HG03521 (cell line): ENCODE results near the gene ANO1.

Experiments used
- ATAC-seq: cut with Tn5 transposase; IDR thresholded peaks from one replicate; pipeline ENCODE4 v1.9.1; 2021; ENCODE audit warnings: mild to moderate bottlenecking, moderate library complexity; ENCODE audit not compliant: unreplicated experiment

The ANO1 gene

DNA sequence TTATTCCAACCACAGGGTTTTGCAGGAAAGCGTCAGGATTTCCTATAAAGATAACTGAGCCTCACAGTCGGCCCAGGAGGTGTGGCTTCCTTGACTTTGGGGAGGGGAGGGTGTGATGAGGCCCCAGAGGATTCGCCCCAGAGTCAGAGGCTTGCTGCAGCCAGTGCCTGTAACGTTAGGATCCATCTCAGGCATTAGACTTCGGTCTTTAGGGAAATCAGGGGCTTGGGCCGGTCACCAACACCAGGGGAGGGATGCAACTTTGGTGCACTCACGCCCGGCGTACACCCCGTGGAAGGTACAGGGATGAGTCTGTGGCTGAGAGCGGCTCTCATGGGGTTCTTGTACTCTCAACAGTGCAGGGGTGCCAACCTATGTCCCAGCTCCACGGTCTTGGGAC lies 5.7 kb upstream of the ANO1 start:
- no peak for ATAC-seq

DNA sequence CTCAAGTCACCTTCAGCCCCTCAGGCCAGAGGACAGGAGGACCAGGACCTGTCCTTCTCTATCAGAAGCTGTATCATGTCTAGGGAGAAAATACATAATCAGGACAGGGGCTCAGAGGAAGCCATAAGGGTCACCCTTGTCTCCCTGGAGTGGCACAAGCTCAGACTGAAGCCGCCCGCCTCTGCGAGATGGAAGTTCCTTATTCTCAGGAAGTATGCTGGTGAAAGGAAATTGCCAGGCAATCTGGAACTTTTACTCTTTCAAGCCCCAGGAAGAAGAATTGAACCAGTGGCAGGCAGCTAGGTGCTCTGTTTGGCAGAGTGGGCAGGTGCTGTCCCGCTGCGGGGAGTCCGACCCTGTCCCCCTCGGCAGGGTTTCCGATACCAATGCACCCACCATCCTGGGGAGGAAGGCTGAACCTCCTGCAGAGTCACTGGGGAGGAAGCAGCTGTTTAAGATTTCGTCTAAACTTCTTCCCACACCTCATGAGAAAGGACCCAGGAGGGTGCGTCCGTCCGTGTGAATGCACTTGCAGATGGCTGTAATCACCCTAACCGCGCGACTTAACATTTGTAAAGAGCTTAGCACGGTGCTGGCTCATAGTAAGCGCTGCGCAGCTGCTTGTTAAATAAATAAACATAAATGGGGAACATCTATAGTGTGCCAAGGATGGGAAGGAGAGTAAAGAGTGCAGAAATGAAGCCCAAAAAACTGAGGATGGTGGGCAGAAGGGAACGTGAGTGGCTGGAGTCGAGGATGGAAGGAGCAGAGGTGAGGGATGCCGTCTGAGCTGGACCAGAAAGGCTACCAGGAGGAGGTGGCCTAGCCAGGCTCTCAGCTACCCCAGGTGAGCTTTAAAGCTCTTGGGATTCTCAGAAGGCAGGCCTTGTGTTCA lies 5.0 kb upstream of the ANO1 start:
- ATAC-seq, result no peak

DNA sequence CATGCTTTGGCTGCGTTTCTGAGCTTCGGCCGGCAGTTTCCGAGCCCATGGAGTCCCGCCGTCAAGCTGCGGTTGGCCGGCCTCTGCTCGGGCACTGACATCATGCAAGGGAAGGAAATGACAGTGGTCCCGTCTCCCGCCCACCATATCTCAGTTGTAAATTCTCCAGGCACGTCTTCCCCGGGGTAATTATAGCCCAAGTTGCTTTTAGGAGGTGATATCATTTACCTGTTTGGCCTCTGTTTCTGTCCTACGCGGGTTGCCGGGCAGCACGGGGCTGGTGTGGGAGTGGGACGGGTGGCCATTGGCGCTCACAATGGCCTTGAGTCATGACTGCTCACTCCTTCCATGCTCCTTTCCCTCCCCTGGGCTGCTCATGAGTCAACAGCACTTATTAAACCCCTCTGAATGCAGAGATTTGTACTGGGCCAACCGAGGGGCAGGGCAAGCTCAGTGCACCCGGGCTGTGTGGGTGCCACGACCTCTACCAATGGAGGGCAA lies 4.2 kb upstream of the ANO1 start:
- no peak for ATAC-seq

DNA sequence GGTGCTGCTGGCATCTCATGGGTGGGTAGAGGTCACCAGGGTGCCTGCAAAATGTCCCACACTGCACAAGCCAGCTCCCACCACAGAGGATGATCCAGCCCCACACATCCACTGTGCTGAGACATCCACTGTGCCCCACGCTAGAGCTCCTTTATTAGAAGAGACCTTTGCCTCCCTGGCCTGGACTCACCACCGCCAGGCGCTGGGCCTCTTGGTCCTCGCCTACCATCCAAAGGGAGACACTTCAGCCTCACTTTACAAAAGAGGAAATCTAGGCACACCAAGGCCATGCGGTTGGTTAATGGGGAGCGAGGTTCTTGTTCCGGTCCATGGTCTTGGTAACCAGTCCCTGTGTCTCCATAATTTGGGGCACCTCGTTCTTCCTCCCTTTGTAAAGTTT lies 3.4 kb upstream of the ANO1 start:
- no peak for ATAC-seq

DNA sequence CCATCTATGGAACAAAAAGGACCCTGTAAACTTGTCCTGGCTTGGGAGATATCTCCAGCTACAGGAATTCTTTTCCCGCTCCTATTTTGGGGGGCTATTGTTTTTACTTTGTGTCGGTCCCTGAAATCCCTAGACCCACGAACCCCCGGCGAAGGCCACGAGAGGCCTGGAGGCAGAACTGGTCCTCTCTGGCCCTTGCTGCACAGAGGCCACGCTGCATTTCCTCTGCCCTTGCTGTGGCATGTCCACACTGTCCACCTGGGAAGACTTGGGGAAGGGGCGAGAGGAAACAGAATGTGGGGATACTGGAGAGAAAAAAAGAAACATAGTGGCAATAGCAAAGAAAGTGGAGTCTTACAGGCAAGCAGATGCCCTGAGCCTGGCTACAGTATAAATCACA lies 2.3 kb upstream of the ANO1 start:
- no peak for ATAC-seq

DNA sequence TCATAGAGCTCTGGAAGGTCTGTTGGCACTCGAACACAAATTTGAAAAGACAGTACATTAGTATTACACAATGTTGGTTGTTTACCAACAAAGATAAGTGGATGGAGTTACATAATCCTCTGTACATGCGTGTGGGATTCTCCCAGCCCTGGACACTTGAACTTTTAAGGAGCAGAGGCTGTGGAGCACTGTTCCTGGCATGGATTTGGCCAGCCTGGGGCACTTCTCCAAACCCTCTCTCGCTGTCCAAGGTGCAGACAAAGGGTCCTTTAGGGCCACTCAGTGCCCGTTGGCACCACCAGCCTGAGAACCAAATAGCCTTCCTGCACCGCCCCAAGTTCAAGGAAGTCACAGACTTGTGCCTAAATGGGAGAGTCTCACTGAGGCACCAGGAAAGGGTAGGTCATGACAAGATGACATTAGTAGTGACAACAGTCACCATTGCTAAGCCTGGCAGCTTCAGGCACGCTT lies 1.6 kb upstream of the ANO1 start:
- no peak for ATAC-seq

DNA sequence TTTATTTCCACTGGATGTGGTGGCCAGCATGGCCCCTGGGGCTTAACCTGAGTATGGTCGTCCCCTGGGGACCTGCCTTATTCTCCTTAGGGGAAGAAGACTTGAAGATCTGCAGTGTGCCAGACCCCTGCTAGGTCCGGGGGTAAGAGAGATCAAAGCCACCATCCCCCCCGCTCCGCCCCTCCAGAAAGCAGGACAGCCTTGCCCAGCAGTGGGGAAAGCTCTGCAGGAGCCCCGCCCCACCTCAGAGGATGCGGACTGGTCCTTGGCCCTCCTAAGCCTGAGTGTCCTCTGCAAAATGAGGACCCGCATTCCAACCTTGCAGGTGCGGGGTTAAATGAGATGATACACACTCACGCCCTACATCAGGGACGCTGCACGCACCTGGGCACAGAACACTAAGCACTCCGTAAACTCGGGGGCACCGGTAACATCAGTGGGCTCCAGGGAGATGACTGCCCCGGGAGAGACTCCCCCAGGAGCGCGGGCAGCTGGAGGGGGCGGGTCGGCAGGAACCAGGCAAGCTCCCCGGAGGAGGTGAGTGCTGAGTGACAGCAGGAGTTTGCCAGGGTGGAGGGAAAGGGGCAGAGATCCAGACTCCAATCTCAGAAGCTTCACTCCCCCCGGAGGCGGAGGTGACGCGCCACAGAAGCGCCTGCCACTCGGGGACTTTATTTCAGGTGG lies 564 bp upstream of the ANO1 start:
- ATAC-seq, result no peak

DNA sequence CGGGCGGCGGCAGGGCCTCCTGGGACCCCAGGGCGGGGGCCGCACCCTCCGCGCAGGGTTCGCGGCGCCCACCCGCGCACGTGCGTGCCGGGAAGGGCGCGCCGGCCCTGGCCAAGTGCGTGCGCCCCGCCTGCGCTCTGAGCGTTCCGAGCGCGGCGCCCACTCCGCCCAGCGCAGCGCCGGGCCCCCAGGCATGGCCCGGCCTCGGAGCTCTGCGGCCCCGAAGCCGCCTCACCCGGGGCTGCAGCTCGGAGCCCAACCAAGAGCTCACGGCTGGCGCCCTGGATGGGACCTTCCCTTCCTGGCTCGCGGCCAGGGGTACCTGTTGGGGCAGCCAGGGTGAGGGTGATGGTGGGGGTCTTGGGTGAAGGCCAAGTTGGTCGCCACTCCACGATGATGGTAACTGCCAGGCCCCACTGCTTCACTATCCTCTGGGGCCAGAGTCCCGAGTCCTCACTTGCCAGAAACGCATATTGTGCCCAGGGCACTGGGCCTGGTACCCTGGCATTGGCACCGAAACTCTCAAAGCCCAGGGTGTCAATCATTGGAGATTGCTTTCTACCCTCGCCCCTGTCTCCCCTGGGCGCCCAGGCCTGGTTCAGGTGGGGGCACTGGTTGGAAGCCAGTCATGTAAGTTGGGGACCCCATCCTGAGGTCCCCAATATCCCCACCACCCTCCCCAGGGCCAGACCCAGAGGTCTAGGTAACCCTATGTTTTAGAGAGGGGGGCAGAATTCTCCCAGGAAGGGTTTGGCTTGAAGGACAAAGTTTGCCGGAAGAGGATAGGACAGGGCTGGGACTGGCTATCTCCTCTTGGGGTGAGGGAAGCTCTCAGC lies 882 bp downstream of the ANO1 start:
- ATAC-seq, result no peak

DNA sequence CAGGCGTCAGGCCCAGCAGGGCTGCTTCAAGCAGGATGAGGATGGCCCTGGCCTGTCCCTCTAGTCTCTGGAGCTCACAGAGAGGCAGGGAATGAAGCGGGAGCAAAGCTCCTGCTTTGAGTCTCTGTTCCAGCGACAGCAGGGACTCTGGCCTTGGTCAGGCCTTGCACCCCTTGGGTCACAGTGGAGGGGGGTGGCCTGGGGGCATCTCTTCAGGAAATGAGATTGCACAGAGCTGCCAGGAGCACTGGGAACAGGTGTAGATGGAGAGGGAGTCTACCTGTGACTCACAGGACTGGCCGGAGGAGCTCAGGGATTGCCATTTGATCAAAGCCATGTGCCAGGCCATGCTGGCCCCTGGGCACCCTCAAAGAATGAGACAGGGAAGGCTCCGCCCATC lies 1.6 kb downstream of the ANO1 start:
- ATAC-seq, result no peak

DNA sequence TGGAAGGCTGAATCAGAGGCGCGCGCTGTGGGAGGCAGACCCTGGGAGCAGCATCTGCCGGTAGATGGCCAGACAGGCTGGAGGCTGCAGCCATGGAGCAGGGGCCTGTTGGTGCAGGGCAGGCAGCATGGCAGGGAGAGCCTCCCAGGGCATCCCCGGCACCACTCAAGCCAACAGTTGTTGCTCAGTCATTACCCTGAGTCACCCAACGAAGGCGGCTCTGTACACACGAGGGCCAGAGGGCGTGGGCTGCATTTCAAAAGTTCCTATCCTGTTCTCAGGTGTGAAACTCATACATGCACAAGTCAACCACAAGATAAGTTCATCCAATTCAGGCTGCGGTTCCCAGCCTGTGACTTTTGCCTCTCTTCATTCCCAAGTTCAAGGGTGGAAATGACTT lies 2.6 kb downstream of the ANO1 start:
- no peak for ATAC-seq

DNA sequence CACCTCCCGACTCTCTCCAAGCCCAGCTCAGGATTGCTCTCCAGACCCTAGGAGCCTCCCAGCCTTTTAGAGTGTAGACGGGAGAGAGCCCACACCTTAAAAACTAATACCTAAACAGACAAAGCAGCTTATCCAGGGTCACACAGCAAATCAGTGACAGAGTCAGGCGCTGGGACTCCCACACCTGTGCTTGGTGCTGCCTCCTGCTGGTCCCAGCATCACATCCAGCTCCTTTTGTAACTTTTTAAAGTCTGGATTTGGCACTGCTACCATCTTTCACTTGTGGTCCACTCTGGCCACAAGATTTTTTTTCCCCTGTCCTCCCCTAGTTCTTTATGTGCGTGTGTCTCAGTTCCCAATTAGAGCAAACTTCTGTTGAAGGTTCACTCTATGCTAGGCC lies 4.7 kb downstream of the ANO1 start:
- ATAC-seq, result no peak

DNA sequence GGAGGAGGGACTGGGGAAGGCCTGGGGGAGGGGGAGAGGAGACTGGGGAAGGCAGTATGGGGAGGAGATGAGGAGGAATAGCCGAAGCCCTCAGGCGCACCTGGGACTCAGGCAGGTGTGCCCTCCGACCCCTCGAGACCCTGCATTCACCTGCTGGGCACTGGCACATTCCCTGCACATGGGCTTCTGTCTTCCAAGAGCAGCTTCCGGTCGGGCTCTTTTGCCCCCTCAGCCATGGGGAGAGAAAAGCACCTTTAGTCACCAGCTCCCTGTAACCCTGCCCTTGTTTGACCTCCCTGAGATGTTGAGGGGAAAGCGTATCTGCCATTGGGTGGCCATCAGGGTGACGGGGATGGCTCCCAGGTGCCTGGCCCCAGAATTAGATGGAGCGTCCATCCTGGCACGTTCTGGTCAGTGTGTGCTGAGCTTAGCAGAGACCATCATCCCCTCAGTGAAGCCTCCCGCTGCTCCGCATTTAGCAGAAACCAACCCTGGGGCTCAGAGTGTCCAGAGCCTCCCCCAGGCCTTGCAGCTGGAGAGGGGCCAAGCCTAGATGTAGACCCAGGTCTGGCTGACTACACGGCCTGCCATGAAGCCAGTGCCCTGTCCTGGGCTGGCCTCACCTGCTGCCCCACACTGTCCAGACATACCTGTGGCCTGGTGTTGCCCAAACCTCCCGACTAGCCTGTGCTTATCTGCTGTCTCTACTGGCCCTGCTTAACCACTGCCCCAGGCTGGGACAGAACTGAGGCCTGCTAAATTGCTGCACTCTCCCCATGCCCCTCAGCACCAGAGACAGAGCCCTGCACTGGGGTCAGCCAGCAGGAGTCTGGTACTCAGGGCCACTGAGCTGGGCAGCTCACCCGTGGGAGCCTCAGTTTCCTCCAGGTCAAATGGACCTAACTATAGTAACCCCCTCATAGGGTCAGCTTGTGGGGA lies 6.2 kb downstream of the ANO1 start:
- ATAC-seq, result no peak

DNA sequence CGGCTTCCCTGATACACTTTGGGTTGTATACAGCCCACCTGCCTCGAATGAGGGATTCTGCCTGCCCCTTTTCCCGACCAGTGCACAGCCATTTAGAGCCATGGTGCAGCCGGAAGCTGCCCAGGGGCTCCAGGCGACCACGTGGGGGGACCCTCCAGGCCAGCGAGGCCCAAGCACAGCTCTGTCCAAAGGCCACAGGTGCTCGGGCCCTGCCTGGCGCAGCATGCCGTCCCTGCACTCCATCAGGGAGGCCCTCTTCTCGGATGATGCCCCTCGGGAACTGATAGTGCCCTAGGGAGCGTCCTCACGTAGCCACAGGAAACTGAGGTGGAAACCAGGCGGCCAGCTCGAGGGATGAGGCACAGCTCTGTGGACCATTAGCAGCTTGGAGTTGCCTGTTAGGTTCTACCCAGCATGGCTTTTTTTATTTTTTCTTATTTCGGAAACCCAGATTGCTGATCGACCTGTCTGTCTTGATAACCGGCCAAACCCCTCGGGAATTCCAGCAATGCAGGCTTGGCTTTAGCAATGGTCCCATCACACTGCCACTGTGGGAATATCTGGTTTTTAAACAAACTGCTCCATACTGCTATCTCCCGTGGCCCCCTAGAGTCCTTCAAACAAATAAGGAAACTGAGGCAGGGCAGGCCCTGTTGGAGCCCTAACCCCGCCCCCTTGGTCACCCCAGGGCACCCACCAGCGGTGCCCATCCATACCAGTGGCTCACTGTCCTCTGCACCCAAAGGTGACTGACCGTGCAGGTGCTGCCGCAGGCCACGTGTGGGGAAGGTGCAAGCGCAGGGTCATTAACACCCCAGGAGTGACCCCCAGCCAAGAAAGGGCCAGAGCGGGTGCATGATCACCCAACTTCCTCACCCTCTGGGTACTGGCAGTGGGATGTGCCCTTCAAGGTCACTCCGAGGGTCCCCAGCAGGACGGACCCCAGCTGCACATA lies 8.0 kb downstream of the ANO1 start:
- no peak for ATAC-seq

DNA sequence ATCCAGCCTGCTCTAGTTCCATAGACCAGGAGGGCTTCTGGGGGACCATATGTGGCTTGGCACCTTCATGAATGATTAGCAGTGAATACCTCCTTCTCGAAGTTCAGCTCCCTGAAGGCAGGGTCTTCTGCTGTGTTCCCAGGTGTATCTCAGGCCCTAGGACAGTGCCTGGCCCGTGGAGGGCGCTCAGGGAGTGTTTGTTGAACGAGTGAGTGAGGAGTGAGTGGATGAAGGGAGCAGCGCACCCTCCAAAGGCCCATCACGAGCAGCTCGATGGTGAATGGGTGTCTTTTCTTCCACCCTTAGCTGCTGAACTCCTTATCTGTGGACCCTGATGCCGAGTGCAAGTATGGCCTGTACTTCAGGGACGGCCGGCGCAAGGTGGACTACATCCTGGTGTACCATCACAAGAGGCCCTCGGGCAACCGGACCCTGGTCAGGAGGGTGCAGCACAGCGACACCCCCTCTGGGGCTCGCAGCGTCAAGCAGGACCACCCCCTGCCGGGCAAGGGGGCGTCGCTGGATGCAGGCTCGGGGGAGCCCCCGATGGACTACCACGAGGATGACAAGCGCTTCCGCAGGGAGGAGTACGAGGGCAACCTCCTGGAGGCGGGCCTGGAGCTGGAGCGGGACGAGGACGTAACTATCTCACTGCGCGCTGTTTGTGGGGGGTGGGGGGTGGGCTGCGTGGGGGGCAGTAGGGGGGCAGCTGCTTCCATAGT lies 9.5 kb downstream of the ANO1 start:
- no peak for ATAC-seq

DNA sequence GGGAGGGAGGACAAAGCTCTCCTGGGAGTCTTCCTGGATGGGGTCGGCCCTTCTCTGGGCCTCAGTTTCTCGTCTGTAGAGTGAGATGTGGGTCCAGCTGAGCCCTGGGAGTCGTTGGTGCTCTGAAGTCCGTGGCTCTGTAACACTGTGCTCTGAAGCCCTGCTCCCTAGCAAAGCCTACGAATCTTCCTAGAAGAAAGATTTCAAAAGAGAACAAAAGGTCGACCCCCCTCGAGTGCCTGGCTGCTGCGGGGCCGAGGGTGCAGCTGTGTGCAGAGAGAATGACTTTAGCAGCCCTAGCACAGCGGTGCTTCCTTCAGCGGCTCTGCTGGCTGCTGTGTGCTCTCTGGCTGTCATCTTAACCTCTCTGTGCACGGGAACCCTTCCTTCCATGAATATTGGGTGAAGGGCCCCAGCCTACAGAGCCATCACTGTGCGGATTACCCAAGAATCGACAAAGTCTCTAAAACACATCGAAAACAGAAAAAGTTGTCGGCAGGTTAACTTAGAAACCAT lies 10.7 kb downstream of the ANO1 start:
- no peak for ATAC-seq

DNA sequence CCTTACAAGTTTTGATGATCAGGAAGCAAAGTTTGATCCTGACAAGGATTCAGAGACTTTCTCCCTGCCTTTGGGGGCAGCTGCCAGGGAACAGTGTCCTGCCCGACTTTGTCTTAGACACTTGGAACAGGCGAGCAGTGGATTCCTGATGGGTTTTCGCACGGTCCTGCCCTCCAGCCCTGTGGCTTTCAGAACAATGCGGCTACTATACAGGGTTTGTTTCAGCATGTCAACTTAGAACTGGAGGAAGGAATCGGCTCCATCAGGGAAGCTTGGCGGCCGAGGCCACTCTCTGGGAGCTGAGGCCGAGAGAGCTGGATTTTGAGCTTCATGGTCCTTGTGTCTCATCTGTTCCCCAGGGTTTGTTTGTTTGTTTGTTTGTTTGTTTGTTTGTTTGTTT lies 11.5 kb downstream of the ANO1 start:
- ATAC-seq, result no peak

DNA sequence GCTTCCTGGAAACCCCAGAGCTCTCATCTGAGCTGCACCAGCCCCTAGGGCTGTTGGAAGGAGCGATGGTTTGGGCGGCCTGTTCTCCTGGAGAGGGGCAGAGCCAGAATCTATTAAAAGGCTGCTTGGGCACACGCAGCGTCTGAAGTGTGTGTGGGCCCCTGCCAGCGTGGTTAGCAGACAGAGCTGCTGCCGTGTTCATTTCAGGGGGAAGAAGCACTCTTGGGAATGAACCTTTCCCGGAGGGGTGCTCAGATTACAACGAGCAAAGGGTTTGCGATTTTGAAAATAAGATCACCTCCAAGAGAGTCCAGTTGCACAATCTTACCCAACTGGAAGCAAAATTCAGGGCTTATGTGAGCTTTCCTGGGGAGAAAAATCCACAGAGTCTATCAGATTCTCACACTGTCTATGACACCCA lies 12.9 kb downstream of the ANO1 start:
- ATAC-seq, result no peak

DNA sequence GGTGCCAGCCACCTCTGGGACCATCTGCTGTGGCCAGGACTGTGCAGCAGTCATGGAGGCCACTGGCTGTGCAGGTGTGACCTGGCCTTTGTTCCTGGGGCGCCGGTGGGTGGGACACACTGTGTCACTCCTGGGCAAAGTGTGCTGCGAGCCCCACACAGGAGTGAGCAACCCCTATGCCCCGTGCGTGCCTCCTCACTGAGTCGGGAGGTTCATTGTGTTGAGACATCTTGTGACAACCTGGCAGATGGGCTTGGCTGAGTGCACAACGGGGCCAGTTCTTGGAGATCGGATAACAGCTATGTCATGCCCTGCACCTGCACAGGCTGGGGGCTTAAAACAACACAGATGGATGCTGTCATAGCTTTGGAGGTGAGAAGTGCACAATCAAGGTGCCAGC lies 13.5 kb downstream of the ANO1 start:
- no peak for ATAC-seq
